Spinal cord (tissue), 10 donors: ENCODE measurements around the gene ACACA. TPM values are rescaled to one million over a fixed set of nuclear protein-coding genes. Genes with fewer than 3 reads are reported as not detected.

Experiments used
- DNase-seq, 6 donors: peaks; one replicate each; pipeline versions ENCODE4 v3.0.0 to v3.0.0-alpha.2; 2013 to 2015; ENCODE audit warnings: low spot score in 6 of 6, low read depth in 4 of 6
- H3K27ac ChIP-seq: one replicate; pipeline ENCODE4 v1.5.1; 2013; ENCODE audit warnings: low read depth, low read length, control low read depth
- H3K27me3 ChIP-seq: one replicate; pipeline ENCODE4 v1.6.1; 2013; ENCODE audit warnings: low read length; ENCODE audit not compliant: control insufficient read depth, insufficient read depth
- H3K36me3 ChIP-seq: one replicate; pipeline ENCODE4 v1.6.1; 2013; ENCODE audit warnings: low read length; ENCODE audit not compliant: control insufficient read depth, insufficient read depth
- H3K4me1 ChIP-seq: one replicate; pipeline ENCODE4 v1.6.1; 2013; ENCODE audit warnings: low read length; ENCODE audit not compliant: control insufficient read depth, insufficient read depth
- H3K4me3 ChIP-seq: one replicate; pipeline ENCODE4 v1.5.1; 2013; ENCODE audit warnings: low read depth, low read length, control low read depth
- H3K9me3 ChIP-seq: one replicate; pipeline ENCODE4 v1.6.1; 2013; ENCODE audit warnings: low read length; ENCODE audit not compliant: control insufficient read depth, insufficient read depth
- WGBS: methylation state at CpG from one replicate; pipeline ENCODE4 v1.1.5; 2013; ENCODE audit warnings: missing lambda C conversion rate; ENCODE audit not compliant: insufficient coverage; 5-methylcytosine and 5-hydroxymethylcytosine counted together
- polyA plus RNA-seq, 2 donors: library from polyadenylated mRNA; unstranded; fragments of 120-200 nt; gene quantifications; one replicate each; pipeline ENCODE4 v1.2.1, GENCODE V29; 2013; ENCODE audit not compliant: insufficient read length in 2 of 2
- total RNA-seq, 2 donors: library from RNA; depleted of rRNA in 1 of 2; stranded (reverse); fragments of 120-200 nt in 1 of 2; fragments of >200 nt in 1 of 2; gene quantifications; one replicate each; pipeline versions ENCODE4 v1.2.3 to v1.2.4, GENCODE V29; 2013 to 2014
- donor health status: healthy.

The ACACA gene
- total and polyA plus RNA-seq, 4 donors = 62.3 to 94.4 (median 80.5) TPM

GRCh38 chr17:37283414-37283961 is 123.1 kb downstream of the ACACA start:
- Histone ChIP-seq H3K4me3 (no peak overlapping the region), H3K27me3 (no peaks in the 10 kb centered on the region), H3K4me1 (no peaks in the 10 kb centered on the region), H3K36me3 (peaks cover 8% of the 10 kb centered on the region), H3K9me3 (no peaks in the 10 kb centered on the region), H3K27ac (no peak overlapping the region)
- no peak for DNase-seq

- Histone ChIP-seq H3K4me1 (no peaks in the 10 kb centered on the region), H3K4me3 (no peak overlapping the region), H3K9me3 (no peaks in the 10 kb centered on the region), H3K36me3 (peaks cover 8% of the 10 kb centered on the region), H3K27me3 (no peaks in the 10 kb centered on the region), H3K27ac (no peak overlapping the region)
- DNase-seq = no peak
- 86% methylated on average over 1 of the region's 6 CpGs for WGBS
These were observed 125.8 kb downstream of the ACACA start for GRCh38 chr17:37280841-37281240.

- DNase-seq = no peak
- no peak overlapping the region for H3K27ac ChIP-seq
- H3K36me3 ChIP-seq = peaks cover 8% of the 10 kb centered on the region
- H3K4me1 ChIP-seq = no peaks in the 10 kb centered on the region
- no peak overlapping the region for H3K4me3 ChIP-seq
- no peaks in the 10 kb centered on the region for H3K9me3 ChIP-seq
- no CpG with 5 or more reads among the region's 2 CpGs for WGBS
- H3K27me3 ChIP-seq = no peaks in the 10 kb centered on the region
These were observed 128.3 kb downstream of the ACACA start for GRCh38 chr17:37278247-37278894.

- DNase-seq = no peak
- Histone ChIP-seq H3K9me3 (no peaks in the 10 kb centered on the region), H3K27ac (no peak overlapping the region), H3K4me1 (no peaks in the 10 kb centered on the region), H3K27me3 (no peaks in the 10 kb centered on the region), H3K4me3 (no peak overlapping the region), H3K36me3 (peaks cover 14% of the 10 kb centered on the region)
- no CpG with 5 or more reads among the region's 1 CpG for WGBS
These were observed 130.2 kb downstream of the ACACA start for GRCh38 chr17:37276475-37276874.

- no peak overlapping the region for H3K27ac ChIP-seq
- H3K4me3 ChIP-seq = no peak overlapping the region
- WGBS = 41% methylated on average over 5 of the region's 6 CpGs
- peaks cover 7% of the 10 kb centered on the region for H3K36me3 ChIP-seq
- H3K27me3 ChIP-seq = no peaks in the 10 kb centered on the region
- H3K4me1 ChIP-seq = no peaks in the 10 kb centered on the region
- no peaks in the 10 kb centered on the region for H3K9me3 ChIP-seq
- peak in 1 of 6 donors; percentile 70 for DNase-seq
These were observed 132.2 kb downstream of the ACACA start for GRCh38 chr17:37274461-37274860.

GRCh38 chr17:37273409-37274051 is 133.1 kb downstream of the ACACA start:
- peaks cover 7% of the 10 kb centered on the region for H3K36me3 ChIP-seq
- H3K27ac ChIP-seq = peak overlapping the region; percentile 18
- DNase-seq = peak in 1 of 6 donors; percentile 13
- no peaks in the 10 kb centered on the region for H3K27me3 ChIP-seq
- WGBS = 82% methylated on average over 1 of the region's 3 CpGs
- no peaks in the 10 kb centered on the region for H3K9me3 ChIP-seq
- no peaks in the 10 kb centered on the region for H3K4me1 ChIP-seq
- H3K4me3 ChIP-seq = no peak overlapping the region

- Histone ChIP-seq H3K36me3 (peaks cover 25% of the 10 kb centered on the region), H3K4me1 (no peaks in the 10 kb centered on the region), H3K27ac (no peak overlapping the region), H3K27me3 (no peaks in the 10 kb centered on the region), H3K9me3 (peaks cover 8% of the 10 kb centered on the region), H3K4me3 (no peak overlapping the region)
- WGBS = 100% methylated on average over 1 of the region's 2 CpGs
- DNase-seq = no peak
These were observed 141.0 kb downstream of the ACACA start for GRCh38 chr17:37265446-37266173.

GRCh38 chr17:37261286-37261685 is 145.3 kb downstream of the ACACA start:
- Histone ChIP-seq H3K27ac (no peak overlapping the region), H3K4me3 (no peak overlapping the region), H3K27me3 (no peaks in the 10 kb centered on the region), H3K9me3 (peaks cover 8% of the 10 kb centered on the region), H3K36me3 (peaks cover 23% of the 10 kb centered on the region), H3K4me1 (no peaks in the 10 kb centered on the region)
- DNase-seq = no peak
- WGBS = no CpG with 5 or more reads among the region's 1 CpG

GRCh38 chr17:37259030-37259735 is 147.5 kb downstream of the ACACA start:
- Histone ChIP-seq H3K4me1 (no peaks in the 10 kb centered on the region), H3K4me3 (no peak overlapping the region), H3K27me3 (no peaks in the 10 kb centered on the region), H3K36me3 (peaks cover 10% of the 10 kb centered on the region), H3K27ac (no peak overlapping the region), H3K9me3 (no peaks in the 10 kb centered on the region)
- no peak for DNase-seq
- 92% methylated on average over 2 of the region's 3 CpGs for WGBS
